HG03045 (cell line): Measurements from ENCODE around the gene ALAD.
"Not testable (repeated sequence)": the region's sequence is repeated elsewhere in the genome, so short reads cannot be mapped to it uniquely, and the experiment has no call there.

Experiments
- ATAC-seq: cut with Tn5 transposase; IDR thresholded peaks from one replicate; pipeline ENCODE4 v1.9.1; 2021; ENCODE audit warnings: mild to moderate bottlenecking, moderate library complexity; ENCODE audit not compliant: unreplicated experiment

ALAD gene

GRCh38 chr9:113401027-113401792 lies at the start of gene ALAD:
ALAD (minus strand) TSS chr9:113401284; CDS start chr9:113393559, 7,725 bp downstream.
- ATAC-seq = peak; percentile 99

- ATAC-seq = no peak
These were observed 48.3 kb upstream of the ALAD start for GRCh38 chr9:113449376-113449775.

GRCh38 chr9:113446323-113446740 lies 45.2 kb upstream of the ALAD start:
- ATAC-seq = no peak

- no peak for ATAC-seq
These were observed 43.7 kb upstream of the ALAD start for GRCh38 chr9:113444736-113445135.

- not testable (repeated sequence) for ATAC-seq
These were observed 36.6 kb upstream of the ALAD start for GRCh38 chr9:113437716-113438115.

GRCh38 chr9:113436728-113437515 lies 35.8 kb upstream of the ALAD start:
- ATAC-seq = no peak

- ATAC-seq = no peak
These were observed 30.1 kb upstream of the ALAD start for GRCh38 chr9:113431191-113431590.

- ATAC-seq = no peak
These were observed 27.1 kb upstream of the ALAD start for GRCh38 chr9:113428062-113428615.

- no peak for ATAC-seq
These were observed 26.5 kb upstream of the ALAD start for GRCh38 chr9:113427629-113428028.

GRCh38 chr9:113426701-113427100 lies 25.6 kb upstream of the ALAD start:
- no peak for ATAC-seq

- ATAC-seq = no peak
These were observed 24.0 kb upstream of the ALAD start for GRCh38 chr9:113425072-113425471.

- no peak for ATAC-seq
These were observed 20.6 kb upstream of the ALAD start for GRCh38 chr9:113421726-113422125.

GRCh38 chr9:113417370-113417769 lies 16.3 kb upstream of the ALAD start:
- no peak for ATAC-seq

GRCh38 chr9:113416149-113416721 lies 15.2 kb upstream of the ALAD start:
- ATAC-seq = peak; percentile 91

GRCh38 chr9:113410207-113410864 lies 9.3 kb upstream of the ALAD start, which contains the start of the genes C9orf43 and POLE3:
C9orf43 (plus strand) TSS chr9:113410747; CDS start chr9:113413494, 2,747 bp downstream.
POLE3 (minus strand) TSS chr9:113410675; CDS start chr9:113410293, 382 bp downstream.
- peak; percentile 93 for ATAC-seq

GRCh38 chr9:113409883-113410206 lies 8.8 kb upstream of the ALAD start:
- ATAC-seq = peak; percentile 4

GRCh38 chr9:113409481-113409880 lies 8.4 kb upstream of the ALAD start:
- no peak for ATAC-seq

- not testable (repeated sequence) for ATAC-seq
These were observed 5.9 kb upstream of the ALAD start for GRCh38 chr9:113406873-113407511.

- not testable (repeated sequence) for ATAC-seq
These were observed 5.3 kb upstream of the ALAD start for GRCh38 chr9:113406353-113406752.

GRCh38 chr9:113403646-113404045 lies 2.6 kb upstream of the ALAD start:
- no peak for ATAC-seq
